HepG2 (cell line): ENCODE data around the gene RHBDD1. TPM values are rescaled to one million over a fixed set of nuclear protein-coding genes. Genes with fewer than 3 reads are reported as not detected.

ENCODE experiments used
- ATAC-seq: fragments of 200-7000 bp; cut with Tn5 transposase; 3 replicates; pipeline ENCODE4 v1.9.1; 2020; ENCODE audit warnings: mild to moderate bottlenecking, moderate library complexity
- BruUV-seq: library from RNA; stranded (reverse); fragments of 400-500 nt; replicated peaks from 2 replicates; lab custom pipeline; 2021; lab: Mats Ljungman, UMichigan
- CTCF ChIA-PET: fragments of 300-600 bp; formaldehyde crosslinking; extraction: SDS; loops from one replicate; lab custom pipeline; 2021; ENCODE audit warnings: low total read pairs, inconsistent platforms, low intra/inter-chr PET ratio; lab: Yijun Ruan, JAX
- POLR2A ChIA-PET: fragments of 350-600 bp; sonication (Branson Sonifier 250); formaldehyde crosslinking; loops from one replicate; lab custom pipeline; 2020; ENCODE audit warnings: antibody characterized with exemption, inconsistent platforms; lab: Yijun Ruan, JAX
- DNase-seq: peaks from one replicate; pipeline ENCODE4 v3.0.0-alpha.2; 2015; ENCODE audit warnings: low spot score
- FAIRE-seq: peaks from 3 replicates; lab custom pipeline; 2011; peaks lifted over from hg19 to GRCh38; lab: Jason Lieb, UNC
- H2AFZ ChIP-seq: one replicate; pipeline ENCODE4 v1.6.1; 2011; ENCODE audit warnings: low read length, inconsistent platforms
- H3K27ac ChIP-seq: fragments of 300-600 bp; 3 replicates; pipeline ENCODE4 v1.8.0; 2011; ENCODE audit warnings: mixed run types, mild to moderate bottlenecking, mixed read lengths, low read length, inconsistent platforms; ENCODE audit not compliant: insufficient read depth; ENCODE audit errors: extremely low read length
- H3K27me3 ChIP-seq, 2 experiments: fragments of 200-600 bp in 1 of 2; 2 replicates in 1 of 2; 3 replicates in 1 of 2; pipeline versions ENCODE4 v1.6.0 to v1.8.0; 2011; ENCODE audit warnings: low read length in 2 of 2, mild to moderate bottlenecking in 2 of 2, moderate library complexity in 2 of 2, inconsistent platforms in 1 of 2; ENCODE audit not compliant: insufficient read depth in 2 of 2, control insufficient read depth in 1 of 2
- H3K36me3 ChIP-seq, 2 experiments: fragments of 200-600 bp in 1 of 2; replicated peaks in 1 of 2; 2 replicates in 1 of 2; 3 replicates in 1 of 2; pipeline versions ENCODE4 v1.5.1 to v1.8.0; 2011; ENCODE audit warnings: low read length in 2 of 2, inconsistent platforms in 1 of 2; ENCODE audit not compliant: insufficient read depth in 2 of 2, control insufficient read depth in 1 of 2
- H3K4me1 ChIP-seq: 2 replicates; pipeline ENCODE4 v1.5.1; 2012; ENCODE audit warnings: low read length, inconsistent platforms; ENCODE audit not compliant: insufficient read depth
- H3K4me2 ChIP-seq: 2 replicates; pipeline ENCODE4 v1.6.0; 2011; ENCODE audit warnings: low read depth, low read length, inconsistent platforms
- H3K4me3 ChIP-seq, 3 experiments: fragments of 200-600 bp in 1 of 3; sonication (generic), shearing (Covaris generic) in 1 of 3; replicated peaks in 1 of 3; 2 replicates each; pipeline ENCODE4 v1.5.1; 2011 to 2016; ENCODE audit warnings: low read length in 3 of 3, inconsistent platforms in 2 of 3, low read depth in 2 of 3, mild to moderate bottlenecking in 2 of 3, control low read depth in 1 of 3, mixed read lengths in 1 of 3; ENCODE audit not compliant: insufficient read depth in 1 of 3
- H3K79me2 ChIP-seq: one replicate; pipeline ENCODE4 v1.6.1; 2011; ENCODE audit warnings: low read length, inconsistent platforms; ENCODE audit not compliant: insufficient read depth
- H3K9ac ChIP-seq: 2 replicates; pipeline ENCODE4 v1.6.0; 2011; ENCODE audit warnings: mild to moderate bottlenecking, low read depth, low read length, inconsistent platforms; ENCODE audit not compliant: insufficient read depth
- H3K9me3 ChIP-seq: 2 replicates; pipeline ENCODE4 v1.5.1; 2012; ENCODE audit warnings: mild to moderate bottlenecking, low read length
- H4K20me1 ChIP-seq: 2 replicates; pipeline ENCODE4 v1.6.0; 2011; ENCODE audit warnings: inconsistent platforms, mild to moderate bottlenecking, low read length, moderate library complexity; ENCODE audit not compliant: insufficient read depth
- CREB1 ChIP-seq, 2 experiments: fragments of 450-650 bp in 1 of 2; IDR thresholded peaks; 2 replicates each; pipeline ENCODE4 v1.6.1; 2016 to 2017; ENCODE audit warnings: control low read depth in 1 of 2, mild to moderate bottlenecking in 1 of 2, missing compliant biosample characterization in 1 of 2, missing genetic modification characterization in 1 of 2
- TGIF2 ChIP-seq: IDR thresholded peaks from 2 replicates; pipeline ENCODE4 v1.6.1; 2016; ENCODE audit warnings: control low read depth, missing compliant biosample characterization
- ZNF12 ChIP-seq: sonication (generic); formaldehyde crosslinking; IDR thresholded peaks from 2 replicates; pipeline ENCODE4 v1.5.0; 2020; ENCODE audit warnings: missing genetic modification reagents
- WGBS: methylation state at CpG from one replicate; pipeline ENCODE4 v1.1.6; 2017; ENCODE audit warnings: low lambda C conversion rate; 5-methylcytosine and 5-hydroxymethylcytosine counted together
- in situ Hi-C: cut with HindIII; loops from 2 replicates; pipeline ENCODE4 v1.10.0; 2017; ENCODE audit warnings: low pct_unique_long_range_greater_than_20kb; ENCODE audit not compliant: extremely low pct_ligation_motif_present
- intact Hi-C: fragments of 100-400 bp; cut with micrococcal nuclease; formaldehyde crosslinking; loops from one replicate; pipeline ENCODE4 v1.10.0; 2022; ENCODE audit not compliant: unreplicated experiment
- polyA plus RNA-seq, 8 experiments: library from polyadenylated mRNA; depleted of rRNA in 3 of 8; stranded (reverse) in 7 of 8; unstranded in 1 of 8; fragments of >200 nt; fragmentation: Illumina TruSeq in 4 of 8; extraction: Trizol in 4 of 8; gene quantifications; 2 replicates each; pipeline versions ENCODE4 v1.2.1 to v1.2.3, GENCODE V29; 2011 to 2016; ENCODE audit warnings: low read depth in 4 of 8, missing spikeins in 1 of 8, mixed read lengths in 1 of 8; ENCODE audit not compliant: insufficient read depth in 1 of 8
- total RNA-seq, 5 experiments: library from RNA; depleted of rRNA; stranded (reverse); fragments of >200 nt; fragmentation: Illumina TruSeq; extraction: Trizol; gene quantifications; 2 replicates each; pipeline ENCODE4 v1.2.3, GENCODE V29; 2016; ENCODE audit warnings: low read depth in 1 of 5
- TF ChIP-seq, protein P1 (sequence below): sonication (generic); formaldehyde crosslinking; IDR thresholded peaks from 2 replicates; pipeline ENCODE4 v1.9.0; 2021; ENCODE audit warnings: missing genetic modification reagents, borderline replicate concordance

Gene RHBDD1
- total and polyA plus RNA-seq, 2 of the 13 experiments (the other 11 are each of a cell fraction or from before 2014, with no cell fraction given), result 8.2 to 9.5 TPM

DNA sequence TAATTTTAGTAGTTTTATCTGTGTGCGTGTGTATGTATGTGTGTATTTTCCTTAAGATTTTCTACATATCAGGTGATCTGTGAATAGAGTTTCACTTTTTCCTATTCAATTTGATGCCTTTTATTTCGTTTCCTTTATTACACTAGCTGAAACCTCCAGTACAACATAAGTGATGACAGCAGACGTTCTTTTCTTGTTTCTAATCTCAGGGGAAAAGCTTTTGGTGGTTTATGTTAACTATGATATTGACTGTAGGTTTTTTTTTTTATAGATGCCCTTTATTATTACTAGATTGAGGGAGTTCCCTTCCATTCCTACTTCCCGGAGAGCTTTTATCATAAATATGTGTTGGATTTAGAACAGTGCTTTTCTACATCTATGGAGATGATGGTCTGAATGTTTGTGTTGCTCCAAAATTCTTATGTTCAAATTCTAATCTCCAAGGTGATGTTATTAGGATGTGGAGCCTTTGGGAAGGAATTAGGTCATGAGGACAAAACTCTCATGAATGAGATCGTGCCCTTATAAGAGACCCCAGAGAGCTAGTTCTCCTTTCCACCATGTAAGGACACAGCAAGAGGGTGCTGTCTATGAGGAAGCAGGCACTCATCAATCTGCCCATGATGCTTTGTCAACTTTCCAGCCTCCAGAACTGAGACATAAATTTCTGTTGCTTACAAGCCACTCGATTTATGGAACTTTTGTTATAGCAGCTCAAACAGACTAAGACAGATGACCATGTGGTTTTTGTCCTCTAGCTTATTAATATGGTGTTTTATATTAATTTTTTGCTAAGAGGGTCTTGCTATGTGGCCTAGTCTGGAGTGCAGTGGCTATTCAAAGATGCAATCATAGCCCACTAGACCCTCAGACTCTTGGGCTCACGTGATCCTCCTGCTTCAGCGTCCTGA is 5.9 kb upstream of the RHBDD1 start:
- WGBS, result 24% methylated on average over 8 of the region's 8 CpGs
- no peaks in the 10 kb centered on the region for H3K79me2 ChIP-seq
- no TSS peak for BruUV-seq
- POLR2A ChIA-PET, result no interaction called here
- intact Hi-C loops (no loop called here), in situ Hi-C loops (no loop called here)
- H3K9ac ChIP-seq, result no peak overlapping the region
- no peaks in the 10 kb centered on the region for H3K27me3 ChIP-seq
- FAIRE-seq (no peak), DNase-seq (no peak), ATAC-seq (no peak)
- H3K36me3 ChIP-seq, result no peaks in the 10 kb centered on the region
- H4K20me1 ChIP-seq, result no peaks in the 10 kb centered on the region
- no peaks in the 10 kb centered on the region for H3K4me1 ChIP-seq
- H3K9me3 ChIP-seq, result no peaks in the 10 kb centered on the region
- H3K4me2 ChIP-seq, result no peak overlapping the region
- no peak overlapping the region for H2AFZ ChIP-seq
- H3K4me3 ChIP-seq, result no peak overlapping the region
- H3K27ac ChIP-seq, result no peak overlapping the region
- CTCF ChIA-PET, result no interaction called here
- peak; percentile 91 for TF ChIP-seq ZNF12 (CRISPR knock-in tag)
- TF ChIP-seq, protein P1, sequence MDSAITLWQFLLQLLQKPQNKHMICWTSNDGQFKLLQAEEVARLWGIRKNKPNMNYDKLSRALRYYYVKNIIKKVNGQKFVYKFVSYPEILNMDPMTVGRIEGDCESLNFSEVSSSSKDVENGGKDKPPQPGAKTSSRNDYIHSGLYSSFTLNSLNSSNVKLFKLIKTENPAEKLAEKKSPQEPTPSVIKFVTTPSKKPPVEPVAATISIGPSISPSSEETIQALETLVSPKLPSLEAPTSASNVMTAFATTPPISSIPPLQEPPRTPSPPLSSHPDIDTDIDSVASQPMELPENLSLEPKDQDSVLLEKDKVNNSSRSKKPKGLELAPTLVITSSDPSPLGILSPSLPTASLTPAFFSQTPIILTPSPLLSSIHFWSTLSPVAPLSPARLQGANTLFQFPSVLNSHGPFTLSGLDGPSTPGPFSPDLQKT (CRISPR knock-in tag), result no peak

GRCh38 chr2:226831266-226831665 is 4.6 kb upstream of the RHBDD1 start:
- H2AFZ ChIP-seq, result no peak overlapping the region
- intact Hi-C loops, result no loop called here
- TF ChIP-seq TGIF2 (CRISPR knock-in tag) (no peak), CREB1 (IDR thresholded peaks at IDR 0.05) (peak; percentile 11; the same call in 1 of the 2 replicates), CREB1 (CRISPR knock-in tag; IDR thresholded peaks at IDR 0.05) (no peak)
- TF ChIP-seq, all 625 proteins: peak for 1
- WGBS, result 32% methylated on average over 4 of the region's 4 CpGs
- ATAC-seq (no peak), DNase-seq (no peak), FAIRE-seq (no peak)
- H3K4me1 ChIP-seq, result 0 out of 2 replicates have a peak, but pooled peaks cover 5% of the 10 kb centered on the region
- H3K4me2 ChIP-seq, result no peak overlapping the region
- H3K27ac ChIP-seq, result no peak overlapping the region
- in situ Hi-C loops, result no loop called here
- H3K9ac ChIP-seq, result no peak overlapping the region
- H3K27me3 ChIP-seq, result no peaks in the 10 kb centered on the region
- no peaks in the 10 kb centered on the region for H4K20me1 ChIP-seq
- ChIA-PET CTCF (no interaction called here), POLR2A (no interaction called here)
- H3K36me3 ChIP-seq, result no peaks in the 10 kb centered on the region
- H3K9me3 ChIP-seq, result no peaks in the 10 kb centered on the region
- no peaks in the 10 kb centered on the region for H3K79me2 ChIP-seq
- H3K4me3 ChIP-seq, result no peak overlapping the region
- BruUV-seq, result no TSS peak
